ENCODE results near the gene ANKS6. TPM values are rescaled to one million over a fixed set of nuclear protein-coding genes. Genes with fewer than 3 reads are reported as not detected.

The ANKS6 gene
- total and polyA plus RNA-seq, 9 of the 15 experiments (the other 6 are each of a cell fraction or from before 2014, with no cell fraction given), result 9.9 to 74.5 (median 36.9) TPM

DNA sequence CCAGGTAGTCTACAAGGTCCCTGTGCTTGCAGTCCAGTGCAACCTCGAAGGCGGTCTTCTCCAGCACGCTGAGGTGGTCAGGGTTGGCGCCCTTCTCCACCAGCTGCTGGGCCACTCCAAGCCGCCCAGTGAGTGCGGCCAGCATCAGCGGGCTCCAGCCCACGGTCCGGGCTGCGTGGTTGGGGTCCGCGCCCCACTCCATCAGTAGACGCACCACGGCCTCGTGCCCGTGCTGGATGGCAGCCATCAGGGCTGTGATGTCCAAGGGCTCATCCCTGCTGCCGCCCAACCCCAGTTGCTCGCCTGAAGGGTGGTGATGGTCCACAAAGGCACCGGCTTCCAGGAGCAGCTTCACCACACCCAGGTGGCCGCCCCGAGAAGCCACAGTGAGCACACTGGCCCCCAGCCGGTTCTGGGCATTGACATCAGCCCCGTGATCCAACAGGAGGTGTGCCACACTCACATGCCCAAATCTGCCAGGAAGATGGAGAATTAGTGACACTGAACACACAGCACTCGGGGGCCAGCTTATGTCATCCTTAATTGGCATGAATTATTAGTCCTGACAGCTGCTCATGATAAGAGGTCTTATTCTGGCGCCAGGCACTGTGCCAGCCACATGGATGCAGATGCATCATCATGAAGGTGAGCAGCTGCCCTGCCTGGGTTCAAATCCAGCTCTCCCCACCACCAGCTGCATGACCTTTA lies 6.1 kb downstream of the ANKS6 start:
- FAIRE-seq (no peak), DNase-seq (ENCODE audit: extremely low read depth in 1 of 4, low spot score in 3 of 4) (no peak), ATAC-seq (no peak)
- H3K79me2 ChIP-seq (ENCODE audit: control insufficient read depth, insufficient read depth, low read length), result peaks cover 58% of the 10 kb centered on the region
- H3K27ac ChIP-seq (ENCODE audit: extremely low read depth, low read depth, low read length), result no peak overlapping the region
- BruUV-seq (replicated peaks), result no TSS peak
- no peak overlapping the region for H3K4me3 ChIP-seq
- peaks cover 17% of the 10 kb centered on the region for H3K9me1 ChIP-seq (ENCODE audit: control insufficient read depth, insufficient read depth, low read length)
- CTCF ChIA-PET (ENCODE audit: low intra/inter-chr PET ratio), result interaction anchor here (0.8 kb wide), 1 partner anchor 866 kb away, joined by 3 read pairs; no protein-coding TSS in a partner anchor
- no peak overlapping the region for H3K4me2 ChIP-seq (ENCODE audit: insufficient read depth, low read length)
- no peaks in the 10 kb centered on the region for H3K27me3 ChIP-seq (ENCODE audit: control insufficient read depth in 2 of 2, insufficient read depth in 2 of 2, low read length in 2 of 2)
- no peaks in the 10 kb centered on the region for H3K9me3 ChIP-seq (replicated peaks; ENCODE audit: control insufficient read depth, insufficient read depth, low read depth, low read length)
- WGBS (ENCODE audit: insufficient coverage, low coverage, missing lambda C conversion rate), result 92% methylated on average over 20 of the region's 25 CpGs
- POLR2A ChIA-PET, result interaction anchor here (0.8 kb wide), 1 partner anchor 19 kb away, joined by 4 read pairs; no protein-coding TSS in a partner anchor
- intact Hi-C loops (cut with micrococcal nuclease), result loop anchor here (2.0 kb wide), 1 partner anchor 209 kb away; no protein-coding TSS in a partner anchor
- H3K4me1 ChIP-seq (replicated peaks in 1 of 2; ENCODE audit: control insufficient read depth in 2 of 2, insufficient read depth in 2 of 2, low read length in 2 of 2), result peaks cover 30 to 32% of the 10 kb centered on the region in 2 experiments; a peak in 4 of 5 replicates
- peaks cover 81% of the 10 kb centered on the region for H3K36me3 ChIP-seq (ENCODE audit: control insufficient read depth, insufficient read depth, low read length)
- no peak overlapping the region for H2AFZ ChIP-seq (ENCODE audit: low read depth, low read length)
- H3K9ac ChIP-seq (ENCODE audit: insufficient read depth in 1 of 2, low read depth in 2 of 2, low read length in 2 of 2), result peak overlapping the region in 1 of 2 experiments; percentile 40; a peak in 1 of 4 replicates
- in situ Hi-C loops (cut with MboI), result loop anchor here (25.0 kb wide), 1 partner anchor 878 kb away; the partner anchor contains the start of gene TRMO
- TF ChIP-seq RBFOX2 (IDR thresholded peaks at IDR 0.05; ENCODE audit: low read depth, low read length) (peak; percentile 59), LEF1 (IDR thresholded peaks at IDR 0.05) (no peak), YY1 (IDR thresholded peaks at IDR 0.05; ENCODE audit: borderline replicate concordance in 1 of 3, control insufficient read depth in 1 of 3, extremely low read depth in 1 of 3, insufficient read depth in 3 of 3, insufficient read length in 1 of 3, insufficient replicate concordance in 2 of 3, low read depth in 1 of 3, low read length in 2 of 3) (peak in 1 of 3 experiments; percentile 3), PHF8 (IDR thresholded peaks at IDR 0.05; ENCODE audit: borderline replicate concordance, low read length) (no peak), POLR2A (conservative IDR thresholded peaks at IDR 0.05) (peak; percentile 60), FOSL1 (tag; conservative IDR thresholded peaks at IDR 0.05) (no peak), ZBTB8A (IDR thresholded peaks at IDR 0.05; ENCODE audit: partially characterized antibody) (no peak), MEIS2 (IDR thresholded peaks at IDR 0.05; ENCODE audit: partially characterized antibody) (peak; percentile 18), SMARCE1 (IDR thresholded peaks at IDR 0.05) (no peak), MED1 (CRISPR knock-in tag; IDR thresholded peaks at IDR 0.05; ENCODE audit: borderline replicate concordance) (0 out of 2 replicates have a peak, but pooled peaks have one; percentile 2), POLR2G (IDR thresholded peaks at IDR 0.05; ENCODE audit: low read depth, low read length) (peak; percentile 72), XRCC3 (IDR thresholded peaks at IDR 0.05) (no peak), BRCA1 (IDR thresholded peaks at IDR 0.05) (no peak), BRCA1 (CRISPR knock-in tag; IDR thresholded peaks at IDR 0.05) (0 out of 2 replicates have a peak, but pooled peaks have one; percentile 33)
- TF ChIP-seq, protein P1, sequence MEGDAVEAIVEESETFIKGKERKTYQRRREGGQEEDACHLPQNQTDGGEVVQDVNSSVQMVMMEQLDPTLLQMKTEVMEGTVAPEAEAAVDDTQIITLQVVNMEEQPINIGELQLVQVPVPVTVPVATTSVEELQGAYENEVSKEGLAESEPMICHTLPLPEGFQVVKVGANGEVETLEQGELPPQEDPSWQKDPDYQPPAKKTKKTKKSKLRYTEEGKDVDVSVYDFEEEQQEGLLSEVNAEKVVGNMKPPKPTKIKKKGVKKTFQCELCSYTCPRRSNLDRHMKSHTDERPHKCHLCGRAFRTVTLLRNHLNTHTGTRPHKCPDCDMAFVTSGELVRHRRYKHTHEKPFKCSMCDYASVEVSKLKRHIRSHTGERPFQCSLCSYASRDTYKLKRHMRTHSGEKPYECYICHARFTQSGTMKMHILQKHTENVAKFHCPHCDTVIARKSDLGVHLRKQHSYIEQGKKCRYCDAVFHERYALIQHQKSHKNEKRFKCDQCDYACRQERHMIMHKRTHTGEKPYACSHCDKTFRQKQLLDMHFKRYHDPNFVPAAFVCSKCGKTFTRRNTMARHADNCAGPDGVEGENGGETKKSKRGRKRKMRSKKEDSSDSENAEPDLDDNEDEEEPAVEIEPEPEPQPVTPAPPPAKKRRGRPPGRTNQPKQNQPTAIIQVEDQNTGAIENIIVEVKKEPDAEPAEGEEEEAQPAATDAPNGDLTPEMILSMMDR (IDR thresholded peaks at IDR 0.05 in 2 of 3, conservative IDR thresholded peaks at IDR 0.05 in 1 of 3; ENCODE audit: insufficient read depth in 2 of 3, low read depth in 1 of 3, low read length in 3 of 3), result no peak
- TF ChIP-seq, protein P2, sequence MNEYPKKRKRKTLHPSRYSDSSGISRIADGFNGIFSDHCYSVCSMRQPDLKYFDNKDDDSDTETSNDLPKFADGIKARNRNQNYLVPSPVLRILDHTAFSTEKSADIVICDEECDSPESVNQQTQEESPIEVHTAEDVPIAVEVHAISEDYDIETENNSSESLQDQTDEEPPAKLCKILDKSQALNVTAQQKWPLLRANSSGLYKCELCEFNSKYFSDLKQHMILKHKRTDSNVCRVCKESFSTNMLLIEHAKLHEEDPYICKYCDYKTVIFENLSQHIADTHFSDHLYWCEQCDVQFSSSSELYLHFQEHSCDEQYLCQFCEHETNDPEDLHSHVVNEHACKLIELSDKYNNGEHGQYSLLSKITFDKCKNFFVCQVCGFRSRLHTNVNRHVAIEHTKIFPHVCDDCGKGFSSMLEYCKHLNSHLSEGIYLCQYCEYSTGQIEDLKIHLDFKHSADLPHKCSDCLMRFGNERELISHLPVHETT (CRISPR knock-in tag; conservative IDR thresholded peaks at IDR 0.05 in 1 of 2, IDR thresholded peaks at IDR 0.05 in 1 of 2), result no peak
- TF ChIP-seq, protein P3, sequence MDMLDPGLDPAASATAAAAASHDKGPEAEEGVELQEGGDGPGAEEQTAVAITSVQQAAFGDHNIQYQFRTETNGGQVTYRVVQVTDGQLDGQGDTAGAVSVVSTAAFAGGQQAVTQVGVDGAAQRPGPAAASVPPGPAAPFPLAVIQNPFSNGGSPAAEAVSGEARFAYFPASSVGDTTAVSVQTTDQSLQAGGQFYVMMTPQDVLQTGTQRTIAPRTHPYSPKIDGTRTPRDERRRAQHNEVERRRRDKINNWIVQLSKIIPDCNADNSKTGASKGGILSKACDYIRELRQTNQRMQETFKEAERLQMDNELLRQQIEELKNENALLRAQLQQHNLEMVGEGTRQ (CRISPR knock-in tag; IDR thresholded peaks at IDR 0.05), result no peak
- H4K20me1 ChIP-seq (replicated peaks; ENCODE audit: control insufficient read depth, insufficient read depth, low read length), result peaks cover 25% of the 10 kb centered on the region

Measured in K562 (cell line).